Omental fat pad (tissue), 4 donors: ENCODE results near the gene GLRX5. TPM values are rescaled to one million over a fixed set of nuclear protein-coding genes. Genes with fewer than 3 reads are reported as not detected.

Source experiments
- ATAC-seq: fragments of 150-250 bp; one replicate; pipeline ENCODE4 v1.9.1; 2016; ENCODE audit warnings: mild to moderate bottlenecking, moderate library complexity; ENCODE audit not compliant: low FRiP score
- DNase-seq: peaks from one replicate; pipeline ENCODE4 v3.0.0-alpha.2; 2019; ENCODE audit warnings: low spot score
- CTCF ChIP-seq, 3 donors: fragments of 450-650 bp; IDR thresholded peaks; one replicate each; pipeline ENCODE4 v1.5.1; 2016 to 2017; ENCODE audit warnings: antibody characterized with exemption in 3 of 3, mild to moderate bottlenecking in 3 of 3, moderate library complexity in 2 of 3
- total RNA-seq, 4 donors: library from RNA; depleted of rRNA; stranded (reverse); fragments of >200 nt; gene quantifications; one replicate each; pipeline ENCODE4 v1.1.0, GENCODE V29; 2016

The GLRX5 gene
- 10 to 100 TPM; 25.5 to 36.8 (median 27.2) TPM for total RNA-seq

GRCh38 chr14:95534299-95535225 lies at the start of gene GLRX5:
Gene GLRX5 (plus strand): TSS chr14:95535050. CDS start chr14:95535090, 40 bp downstream.
- ATAC-seq = peak; percentile 96
- no peak for TF ChIP-seq CTCF (IDR thresholded peaks at IDR 0.05)

GRCh38 chr14:95485222-95485819 lies 49.5 kb upstream of the GLRX5 start:
- ATAC-seq (no peak), DNase-seq (no peak)
- TF ChIP-seq CTCF (IDR thresholded peaks at IDR 0.05) = no peak

More at GRCh38 chr14:95534299-95535225, at the start of gene GLRX5:
- peak; percentile 96 for DNase-seq

- ATAC-seq = no peak
- TF ChIP-seq CTCF (IDR thresholded peaks at IDR 0.05) = no peak
- no peak for DNase-seq
Measured at GRCh38 chr14:95486875-95487668, 47.8 kb upstream of the GLRX5 start.

GRCh38 chr14:95487669-95488084 lies 47.2 kb upstream of the GLRX5 start:
- DNase-seq = no peak
- ATAC-seq = no peak
- no peak for TF ChIP-seq CTCF (IDR thresholded peaks at IDR 0.05)

- ATAC-seq (no peak), DNase-seq (no peak)
- TF ChIP-seq CTCF (IDR thresholded peaks at IDR 0.05) = no peak
Measured at GRCh38 chr14:95488376-95489213, 46.3 kb upstream of the GLRX5 start.
